NCI-H1092 (cell line): ENCODE data around the gene IGLL1.
"Not testable (repeated sequence)": the region's sequence is repeated elsewhere in the genome, so short reads cannot be mapped to it uniquely, and the experiment has no call there.

Experiments used
- DNase-seq: peaks from one replicate; lab custom pipeline; 2025; lab: John Stamatoyannopoulos, UW

Gene IGLL1

DNA sequence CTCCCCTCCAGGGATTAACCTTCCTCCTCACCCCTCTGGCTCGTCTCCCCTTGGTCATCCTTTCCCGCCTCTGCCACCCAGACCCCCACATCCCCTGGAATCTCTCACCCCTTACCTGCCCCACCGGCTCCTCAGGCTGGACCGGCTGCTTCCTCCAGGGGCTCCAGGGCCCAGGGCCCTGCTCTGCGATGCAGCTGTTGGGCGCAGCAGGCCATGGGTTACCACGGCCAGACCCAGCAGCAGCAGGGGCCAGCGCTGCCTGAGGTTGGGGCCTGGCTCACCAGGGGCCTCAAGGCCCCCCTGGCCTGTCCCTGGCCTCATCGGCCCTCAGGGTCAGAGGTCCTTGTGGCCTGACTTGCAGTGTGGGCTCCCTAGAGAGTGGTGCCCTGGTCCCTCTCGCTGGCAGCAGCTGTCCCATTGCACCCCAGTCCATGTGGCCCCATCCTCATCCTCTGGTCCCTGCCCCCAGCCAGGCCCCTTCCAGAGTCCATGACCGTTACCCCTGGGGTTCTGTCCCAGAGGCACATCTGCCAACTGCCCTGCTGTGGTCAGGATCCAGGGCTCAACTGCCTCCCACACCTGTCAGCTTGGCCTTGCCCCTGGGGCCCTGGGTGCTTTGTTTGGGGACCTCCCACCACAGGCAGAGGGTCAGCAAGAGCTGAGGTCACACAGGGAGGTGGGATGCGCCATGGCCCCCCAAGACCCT, at the start of gene IGLL1:
Gene IGLL1, minus strand, starts transcription at position 421 of the 706 bp plus-strand sequence. Its CDS starts 100 bp downstream, at position 321.
- DNase-seq, result no peak

DNA sequence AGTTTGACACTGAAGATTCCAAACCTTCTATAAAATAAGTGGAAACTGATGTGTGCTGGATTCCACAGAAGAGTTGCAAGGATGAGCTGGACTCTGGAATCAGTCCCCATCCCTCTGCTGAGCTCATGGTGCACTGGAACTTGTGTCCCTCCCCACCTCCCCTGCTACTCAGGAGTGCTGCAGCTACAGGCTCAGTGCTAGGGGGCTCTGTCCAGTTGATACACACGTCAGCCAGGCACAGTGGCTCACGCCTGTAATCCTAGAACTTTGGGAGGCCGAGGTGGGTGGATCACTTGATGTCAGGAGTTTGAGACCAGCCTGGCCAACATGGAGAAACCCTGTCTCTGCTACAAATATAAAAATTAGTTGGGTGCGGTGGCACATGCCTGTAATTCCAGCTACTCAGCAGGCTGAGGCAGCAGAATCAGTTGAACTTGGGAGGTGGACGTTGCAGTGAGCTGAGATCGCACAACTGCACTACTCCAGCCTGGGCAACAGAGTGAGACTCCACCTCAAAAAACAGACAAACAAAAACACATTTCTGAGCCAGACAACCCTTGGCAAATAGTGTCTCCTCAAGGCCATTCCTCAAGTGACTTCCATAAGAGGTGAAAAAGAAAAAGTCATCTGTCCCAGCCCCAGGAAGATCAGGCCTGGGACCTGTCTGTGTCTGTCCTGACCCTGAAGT, 48.1 kb upstream of the IGLL1 start:
- not testable (repeated sequence) for DNase-seq

DNA sequence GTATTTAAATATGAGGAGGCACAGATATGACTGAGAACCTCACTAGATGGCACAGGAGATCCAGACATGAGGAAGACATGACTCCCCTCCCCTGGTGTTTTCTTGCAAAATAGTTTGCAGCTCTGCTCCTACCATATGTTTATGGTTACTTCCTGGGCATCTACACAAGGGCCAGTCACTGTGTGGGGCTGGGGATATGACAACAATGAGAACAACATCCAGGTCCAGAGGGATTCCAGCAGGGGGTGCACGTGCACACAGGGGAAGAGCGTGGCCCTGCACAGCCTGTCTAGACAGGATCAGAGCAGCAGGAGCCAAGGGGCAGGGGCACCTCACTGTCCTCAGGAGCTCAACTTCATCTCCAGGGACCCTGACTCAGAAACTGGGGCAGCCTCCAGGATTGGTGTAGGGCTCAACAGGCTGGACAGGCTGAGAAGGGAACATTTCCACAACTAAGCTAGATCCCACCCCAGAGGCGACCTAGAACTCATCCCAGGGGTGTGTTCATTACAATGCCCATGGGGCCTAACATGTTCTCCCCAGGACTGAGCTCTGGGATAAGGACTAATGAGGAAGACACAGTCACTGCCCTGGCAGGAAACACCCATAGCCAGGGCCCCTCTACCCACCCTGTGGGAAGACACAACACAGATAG, 47.4 kb upstream of the IGLL1 start:
- DNase-seq, result not testable (repeated sequence)

DNA sequence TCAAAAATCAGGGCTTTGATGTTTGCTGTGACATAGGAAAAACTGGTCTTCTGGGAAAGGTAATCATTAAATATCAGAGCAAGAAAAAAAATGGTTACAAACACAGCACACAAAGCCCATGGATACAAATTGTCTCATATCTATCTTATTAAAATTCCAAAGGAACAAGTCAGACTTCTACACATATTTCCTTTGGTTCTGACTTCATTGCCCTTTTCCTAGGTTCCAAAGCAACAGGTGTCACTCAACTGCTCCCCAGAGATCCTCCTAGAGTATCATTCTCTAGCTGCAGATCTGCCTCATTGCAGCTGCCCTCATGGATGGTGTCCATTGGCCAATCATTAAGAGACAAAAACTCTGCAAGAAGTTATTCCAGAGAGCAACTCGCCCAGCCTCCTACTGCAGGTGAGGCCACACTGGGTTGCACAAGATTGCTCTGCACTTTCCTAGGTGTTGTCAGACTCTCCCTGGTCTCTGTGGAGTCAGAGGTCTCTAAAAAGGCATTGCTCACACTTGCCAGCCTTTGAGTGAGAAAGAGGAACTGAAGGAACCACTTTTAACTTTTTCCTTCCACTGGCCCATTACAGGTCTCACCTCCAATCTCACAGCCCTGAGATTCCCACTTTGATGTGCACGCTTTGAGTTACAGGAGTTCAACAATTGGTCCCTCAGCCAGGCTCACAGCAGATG, 46.3 kb upstream of the IGLL1 start:
- no peak for DNase-seq

DNA sequence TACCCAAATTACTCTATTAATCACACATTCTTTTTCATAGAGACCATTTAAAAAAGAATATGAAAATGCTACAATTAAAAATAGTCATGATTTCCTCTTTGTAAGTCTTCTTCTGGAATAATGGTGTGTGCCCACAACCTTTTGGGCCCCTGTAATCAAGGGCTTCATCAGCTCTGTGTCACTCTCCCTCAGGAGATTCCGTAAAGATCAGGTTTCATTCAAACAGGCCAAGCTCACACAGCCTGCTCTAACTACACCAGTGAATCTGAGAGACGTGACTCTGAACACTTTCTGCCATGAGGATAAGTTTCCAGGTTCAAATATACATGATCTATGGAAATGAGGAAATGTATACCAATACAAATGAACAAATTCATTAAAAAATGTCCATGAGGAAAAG, 42.5 kb upstream of the IGLL1 start:
- DNase-seq, result no peak

DNA sequence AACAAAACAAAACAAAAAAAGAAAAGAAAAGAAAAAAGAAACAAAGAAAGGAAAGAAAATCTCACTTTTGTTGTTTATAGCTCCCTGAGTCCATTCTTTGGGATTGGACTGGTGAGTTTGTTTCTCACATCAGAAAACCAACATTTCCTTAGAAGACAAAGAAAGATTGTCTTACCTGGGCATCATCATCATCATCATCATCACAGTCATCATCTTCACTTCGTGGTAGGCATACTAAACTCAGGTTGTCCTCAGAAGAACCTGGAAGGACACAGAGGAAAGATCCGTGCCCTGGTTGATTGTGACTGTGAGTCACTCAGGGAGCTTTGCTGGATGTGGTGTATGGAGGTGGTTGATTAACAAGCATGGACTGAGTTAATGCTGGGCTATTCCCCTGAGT, 41.8 kb upstream of the IGLL1 start:
- not testable (repeated sequence) for DNase-seq

DNA sequence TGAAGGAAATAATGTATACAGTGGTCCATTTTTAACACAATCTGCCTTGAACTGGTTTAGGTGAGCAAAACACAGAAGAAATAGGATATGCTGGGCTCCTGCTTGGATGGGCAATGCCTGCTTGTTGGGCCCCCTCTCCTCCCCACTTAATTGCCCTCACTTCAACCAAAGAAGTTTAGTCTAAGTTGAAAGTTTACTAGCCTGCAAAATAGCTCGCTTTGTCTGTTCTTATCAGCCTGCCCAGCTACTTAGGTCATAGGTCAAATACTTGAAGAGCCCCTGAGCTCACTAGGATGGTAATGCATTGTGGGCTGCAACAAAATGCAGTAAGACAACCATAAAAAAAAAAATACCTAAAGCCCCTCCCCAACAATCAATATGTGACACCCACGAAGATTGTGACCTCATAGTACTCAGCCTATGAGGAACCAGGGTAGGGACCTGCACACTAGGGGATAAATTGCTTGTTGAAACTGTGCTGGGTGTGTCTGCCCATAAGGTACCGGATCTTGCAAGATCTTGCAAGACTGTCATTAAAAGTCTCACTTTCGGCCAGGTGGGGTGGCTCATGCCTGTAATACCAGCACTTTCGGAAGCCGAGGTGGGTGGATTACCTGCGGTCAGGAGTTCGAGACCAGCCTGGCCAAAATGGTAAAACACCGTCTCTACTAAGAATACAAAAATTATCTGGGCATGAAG, 41.1 kb upstream of the IGLL1 start:
- DNase-seq, result no peak

DNA sequence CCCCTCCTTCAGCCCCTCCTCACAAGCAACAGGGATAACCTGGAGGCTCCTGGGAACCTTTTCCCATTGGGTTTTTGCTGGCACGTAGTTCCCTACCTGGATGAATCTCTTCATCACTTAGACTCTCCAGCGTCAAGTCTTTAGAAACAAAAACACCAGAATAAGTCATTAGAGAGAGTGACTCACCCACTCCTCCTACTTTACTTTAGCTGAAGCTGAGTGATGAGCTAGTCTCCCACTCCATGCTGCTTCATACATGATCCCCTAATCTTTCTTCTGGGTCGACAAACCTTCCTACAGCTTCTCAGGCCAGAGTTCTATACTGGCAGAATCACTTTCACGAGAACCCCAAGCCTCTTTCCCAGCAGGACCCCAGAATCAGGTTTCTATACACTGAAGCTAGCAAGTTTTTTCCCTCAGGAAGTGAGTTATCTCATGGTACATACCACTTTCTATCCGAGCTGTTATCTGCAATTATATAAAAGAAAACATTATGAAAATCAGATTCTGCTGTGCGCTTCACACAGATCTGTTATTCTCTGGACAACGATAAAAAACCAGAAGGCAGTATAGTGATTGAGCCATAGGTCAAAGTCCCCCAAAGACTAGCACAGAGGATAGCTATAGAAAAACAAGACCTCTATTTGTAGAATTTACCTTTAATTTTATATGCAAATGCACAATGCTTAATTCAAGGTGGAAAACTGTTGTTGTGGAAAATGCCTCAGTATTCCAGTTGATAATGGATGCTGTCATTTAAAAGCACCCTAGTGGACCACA, 33.3 kb upstream of the IGLL1 start:
- DNase-seq, result no peak

DNA sequence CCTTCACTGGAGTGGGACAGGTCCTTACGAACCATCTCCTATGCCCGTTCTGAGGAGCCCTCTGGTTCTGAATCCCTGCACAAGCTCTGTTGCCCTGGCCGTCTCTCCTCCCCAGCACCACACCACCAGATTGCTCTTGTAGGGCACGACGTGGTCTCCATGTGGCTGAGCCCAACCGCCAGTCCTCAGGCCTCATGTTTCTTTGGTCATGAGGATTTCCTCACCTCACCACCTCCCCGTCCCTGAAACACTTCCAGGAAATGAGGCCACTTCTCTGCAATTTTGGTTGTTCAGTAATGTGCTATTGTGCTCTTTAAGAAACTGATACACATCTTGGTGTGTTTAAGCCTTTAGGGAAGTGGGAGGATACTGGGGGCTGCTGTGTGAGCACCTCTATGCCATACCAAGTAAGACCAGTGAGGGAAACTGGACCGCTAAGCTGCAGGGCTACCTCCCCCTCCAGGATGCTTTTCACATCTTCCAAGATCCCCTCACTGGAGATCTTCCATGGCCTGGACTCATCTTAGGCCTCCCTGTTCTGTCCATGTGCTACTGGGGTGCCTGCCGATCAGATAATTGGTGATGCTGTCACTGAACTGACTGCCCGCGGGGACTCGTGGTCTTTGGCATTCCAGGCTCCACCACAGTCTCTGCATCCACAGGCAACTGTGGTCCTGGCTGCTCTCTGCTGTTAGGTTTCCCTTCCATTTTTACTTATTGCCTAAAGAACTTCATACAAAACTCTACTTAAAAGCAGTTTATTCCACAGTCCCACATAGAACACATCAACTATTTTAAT, 30.1 kb upstream of the IGLL1 start:
- DNase-seq, result no peak

DNA sequence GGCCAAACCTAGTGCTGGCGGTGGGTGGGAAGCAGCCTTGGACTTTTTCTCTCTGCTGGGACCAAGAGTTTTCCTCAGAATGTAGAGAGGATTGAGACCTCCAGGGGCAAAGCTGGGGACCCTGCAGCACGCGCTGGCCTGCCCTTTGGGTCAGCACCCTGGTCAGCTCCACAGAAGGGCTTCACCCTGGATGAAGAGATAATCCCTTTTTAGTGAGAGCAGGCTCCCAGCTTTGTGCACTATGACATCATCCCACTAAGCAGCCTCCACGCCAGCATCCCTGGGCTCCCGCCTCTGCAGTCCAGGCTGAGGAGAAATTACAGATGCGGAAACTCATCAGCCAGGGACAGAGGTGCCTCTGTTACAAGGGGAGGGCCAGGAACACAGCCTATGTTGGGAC, 28.5 kb upstream of the IGLL1 start:
- no peak for DNase-seq

DNA sequence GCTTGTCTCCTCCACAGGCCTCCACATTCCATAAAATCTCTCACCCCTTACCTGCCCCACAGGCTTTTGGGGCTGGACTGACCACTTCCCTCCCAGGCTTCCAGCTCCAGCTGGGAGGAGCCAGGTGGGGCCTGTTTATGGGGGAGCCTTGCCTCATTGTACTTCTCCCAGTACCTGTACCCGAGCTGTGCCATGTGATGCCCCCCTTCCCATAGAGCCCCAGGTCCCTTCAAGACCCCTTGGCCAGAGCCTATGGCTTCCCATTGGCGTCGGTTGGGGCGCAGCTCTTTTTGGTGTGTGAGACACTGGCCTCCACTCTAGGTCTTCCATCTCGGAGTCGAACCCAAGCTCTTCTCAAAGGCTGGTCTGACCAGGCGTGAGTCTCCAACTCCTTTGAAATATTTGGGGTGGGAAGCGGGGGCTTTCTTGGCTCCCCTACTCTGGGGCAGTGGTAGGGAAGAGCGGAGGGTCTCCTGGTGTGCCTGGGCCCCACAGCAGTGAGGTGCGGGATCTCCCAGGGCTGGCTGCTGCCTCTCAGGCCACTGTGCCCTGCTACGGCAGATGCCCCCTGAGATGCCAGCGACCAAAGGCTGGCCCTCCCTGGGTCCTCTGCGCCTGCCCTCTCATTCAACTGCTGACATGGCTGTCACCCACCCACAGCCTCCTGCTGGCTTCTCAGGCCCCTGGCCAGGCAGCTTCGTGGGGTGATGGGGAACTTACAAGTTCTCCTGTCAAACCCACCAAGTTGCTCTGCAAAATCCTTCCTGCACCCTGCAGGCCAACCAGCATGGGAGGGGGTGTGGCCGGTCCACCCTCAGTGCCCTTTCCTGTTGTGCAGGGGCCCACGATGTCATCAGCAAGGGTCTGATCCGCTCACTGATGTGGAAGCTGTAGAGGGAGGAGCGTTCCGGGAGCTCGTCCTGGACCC, 26.4 kb upstream of the IGLL1 start:
- DNase-seq, result no peak

DNA sequence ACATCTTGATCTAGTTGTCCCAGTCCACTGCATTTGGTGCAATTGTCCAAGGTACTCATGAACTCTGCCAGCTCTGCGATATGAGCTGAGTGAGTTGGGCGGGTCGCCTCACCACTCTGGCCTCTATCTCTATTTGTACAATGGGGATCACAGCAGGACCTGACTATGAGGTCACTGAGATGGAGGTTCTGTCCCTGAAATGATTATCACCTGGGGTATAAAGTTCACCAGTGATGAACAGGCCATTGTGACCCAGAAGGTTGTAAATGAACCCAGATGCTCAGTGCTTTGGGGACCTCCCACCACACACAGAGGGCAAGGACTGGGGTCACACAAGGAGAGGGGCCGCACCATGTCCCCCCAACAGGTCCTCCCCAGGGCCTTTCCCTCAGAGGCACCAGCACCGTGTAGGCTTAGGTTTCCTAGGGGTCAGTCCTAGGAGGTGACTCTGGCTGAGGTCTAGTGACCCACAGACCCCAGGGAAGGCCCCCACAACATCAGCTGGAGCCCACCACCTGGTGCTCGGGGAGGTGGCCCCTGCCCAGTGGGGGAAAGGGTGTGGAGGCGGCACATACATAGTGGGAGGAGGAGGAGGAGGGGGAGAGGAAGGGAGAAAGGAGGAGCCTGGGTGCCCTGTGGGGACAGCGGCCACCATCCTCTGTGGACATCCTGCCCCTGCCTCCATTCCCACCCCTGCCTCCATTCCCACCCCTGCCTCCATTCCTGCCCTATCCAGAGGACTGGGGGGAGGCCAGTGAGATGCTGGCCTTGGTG, 25.0 kb upstream of the IGLL1 start:
- no peak for DNase-seq

DNA sequence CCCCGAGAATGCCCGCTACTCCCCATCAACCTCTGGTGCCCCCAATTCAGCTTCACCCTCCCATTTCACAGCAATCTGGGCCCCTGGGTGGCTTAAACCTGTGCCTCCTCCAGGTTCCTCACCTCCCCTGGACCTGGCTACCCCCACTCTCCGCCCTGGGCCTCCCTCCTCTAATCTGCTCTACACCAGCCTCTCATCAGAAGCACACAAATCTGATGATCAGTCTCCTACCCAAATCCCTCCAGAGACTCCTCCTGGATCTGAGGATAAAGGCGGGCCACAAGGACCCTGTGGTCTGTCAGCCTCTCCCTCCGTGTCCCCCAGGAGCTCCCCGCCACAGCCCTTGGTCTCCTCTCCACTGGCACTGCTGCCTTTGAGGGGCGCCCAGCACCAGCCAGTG, 23.2 kb upstream of the IGLL1 start:
- DNase-seq, result no peak

DNA sequence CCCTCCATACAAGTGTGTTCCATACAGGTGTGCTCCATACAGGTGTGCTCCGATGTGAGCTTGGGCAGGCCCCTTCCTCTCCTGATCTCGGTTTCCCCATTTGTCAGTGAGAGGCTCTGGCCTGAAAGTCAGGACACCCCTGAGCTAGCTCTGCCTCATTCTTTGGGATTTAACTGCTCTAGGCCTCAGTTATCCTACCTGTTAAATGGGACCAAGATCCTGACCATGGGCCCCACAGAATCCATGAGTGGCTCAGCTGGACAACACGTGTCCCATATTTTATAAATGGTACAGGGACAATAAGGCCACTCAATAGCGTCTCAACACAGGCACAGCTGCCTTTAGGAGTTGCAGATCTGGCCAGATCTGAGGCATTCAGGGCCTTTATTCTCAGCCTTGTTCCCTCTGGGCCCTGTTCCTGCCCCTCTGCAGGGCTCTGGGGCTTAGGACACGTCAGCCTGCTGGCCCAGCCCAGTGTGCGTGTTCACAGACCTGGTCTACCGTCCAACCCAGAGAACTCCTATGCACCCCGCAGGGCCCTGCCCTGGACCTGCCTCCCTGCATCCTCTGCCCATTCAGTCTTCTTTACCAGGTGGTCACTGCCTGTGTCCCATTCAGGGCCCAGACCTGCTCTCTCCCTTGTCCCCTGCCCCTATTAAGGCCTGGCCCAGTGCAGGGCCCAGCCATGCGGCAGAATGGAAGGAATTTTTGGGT, 18.9 kb upstream of the IGLL1 start:
- no peak for DNase-seq

DNA sequence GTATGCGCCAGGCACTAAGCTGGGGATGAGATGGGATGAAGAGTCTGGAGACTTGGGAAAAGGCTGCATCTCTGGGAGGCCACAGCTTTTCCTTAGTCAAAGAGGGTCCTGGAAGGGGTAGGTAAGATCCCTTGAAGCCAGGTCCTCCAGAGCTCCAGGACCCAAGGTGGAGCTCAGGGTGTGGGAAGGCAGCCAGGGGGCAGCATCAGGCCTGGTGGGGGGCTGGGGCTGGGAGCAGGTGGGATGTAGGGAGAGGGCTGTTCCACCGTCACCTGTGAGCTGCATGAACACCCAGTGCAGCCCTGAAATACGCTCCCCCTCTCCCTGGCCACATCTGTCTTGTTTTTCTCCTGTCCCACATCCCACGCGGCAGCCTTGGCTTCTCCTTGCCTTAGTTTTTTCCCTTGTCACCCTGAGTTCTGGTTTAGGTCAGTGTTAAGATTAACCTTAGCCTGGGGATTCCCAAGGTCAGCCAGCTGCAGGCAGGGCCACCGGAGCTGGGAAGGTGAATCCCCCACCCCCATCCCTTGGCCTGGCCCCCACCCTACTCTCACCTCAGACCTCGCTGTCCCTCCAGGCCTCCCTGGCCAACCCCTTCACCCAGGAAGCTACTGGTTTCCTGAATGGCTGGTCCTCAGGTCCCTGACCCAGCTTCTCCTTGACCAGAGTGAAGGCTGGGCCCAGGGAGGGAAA, 17.6 kb upstream of the IGLL1 start:
- DNase-seq, result not testable (repeated sequence)

DNA sequence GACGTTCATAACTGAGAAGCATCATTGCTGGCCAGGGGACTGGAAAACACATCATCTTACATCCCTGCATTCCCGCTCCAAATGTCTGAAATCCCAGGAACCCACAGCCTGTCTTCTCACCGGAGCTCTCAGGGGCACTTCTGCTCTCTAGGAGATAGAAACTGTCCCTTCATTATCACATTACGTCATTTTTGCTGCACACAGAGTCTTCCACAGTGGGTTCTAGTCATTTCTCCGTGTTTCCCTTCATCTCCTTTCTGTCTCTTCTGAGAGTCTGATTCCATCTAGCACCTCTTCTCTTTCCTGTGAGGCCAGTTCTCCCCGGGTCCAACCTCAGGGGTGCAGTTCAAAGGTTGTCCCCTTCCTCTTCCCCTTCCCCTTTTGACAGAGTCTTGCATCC, 15.8 kb upstream of the IGLL1 start:
- DNase-seq, result not testable (repeated sequence)

DNA sequence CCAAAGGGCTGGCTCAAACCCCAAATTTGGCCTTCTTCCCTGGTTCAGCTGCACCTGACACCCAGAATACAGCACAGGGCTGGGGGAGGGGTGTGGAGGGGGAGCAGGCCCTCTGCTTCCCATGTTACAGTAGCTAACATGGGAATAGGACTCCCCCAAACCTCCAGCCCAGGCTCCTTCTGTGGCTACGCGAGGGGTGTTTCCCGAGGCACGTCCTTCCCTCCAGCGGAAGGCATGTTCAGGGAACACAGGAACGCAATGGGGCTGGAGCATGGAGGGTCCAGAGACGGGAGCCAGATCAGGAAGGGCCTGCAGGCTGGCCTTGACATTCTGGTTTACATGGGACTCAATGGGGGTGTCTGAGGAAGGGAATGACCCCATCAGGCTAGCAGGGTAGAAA, 11.8 kb upstream of the IGLL1 start:
- no peak for DNase-seq
